Measurements from ENCODE around the gene CKAP5.
"Not testable (repeated sequence)": the region's sequence is repeated elsewhere in the genome, so short reads cannot be mapped to it uniquely, and the experiment has no call there.

Gene CKAP5

DNA sequence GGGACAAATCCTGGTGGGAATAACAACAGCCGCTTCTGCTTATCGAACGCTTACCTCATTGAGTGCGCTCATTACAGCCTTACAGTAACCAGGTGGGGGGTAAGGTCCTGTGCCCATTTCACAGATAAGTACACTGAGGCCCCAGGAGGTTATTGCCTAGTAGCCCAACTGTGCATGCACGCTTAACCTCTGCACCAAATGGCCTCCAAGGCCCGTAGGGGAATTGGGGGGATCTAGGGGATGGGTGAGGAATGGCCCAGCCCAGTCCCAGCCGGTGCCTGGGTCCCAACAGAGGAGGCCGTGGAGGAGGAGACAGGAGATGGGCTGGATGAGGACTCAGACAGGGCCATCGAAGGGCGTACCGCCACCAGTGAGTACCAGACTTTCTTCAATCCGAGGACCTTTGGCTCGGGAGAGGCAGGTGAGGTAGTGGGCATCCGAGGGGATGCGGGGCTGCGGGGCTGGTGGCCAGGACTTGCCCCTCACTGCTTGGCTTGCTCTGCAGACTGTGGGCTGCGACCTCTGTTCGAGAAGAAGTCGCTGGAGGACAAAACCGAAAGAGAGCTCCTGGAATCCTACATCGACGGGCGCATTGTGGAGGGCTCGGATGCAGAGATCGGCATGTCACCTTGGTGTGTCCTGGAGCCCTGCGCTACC, 119.7 kb downstream of the CKAP5 start:
- no peak for DNase-seq (ENCODE audit: low read depth)

DNA sequence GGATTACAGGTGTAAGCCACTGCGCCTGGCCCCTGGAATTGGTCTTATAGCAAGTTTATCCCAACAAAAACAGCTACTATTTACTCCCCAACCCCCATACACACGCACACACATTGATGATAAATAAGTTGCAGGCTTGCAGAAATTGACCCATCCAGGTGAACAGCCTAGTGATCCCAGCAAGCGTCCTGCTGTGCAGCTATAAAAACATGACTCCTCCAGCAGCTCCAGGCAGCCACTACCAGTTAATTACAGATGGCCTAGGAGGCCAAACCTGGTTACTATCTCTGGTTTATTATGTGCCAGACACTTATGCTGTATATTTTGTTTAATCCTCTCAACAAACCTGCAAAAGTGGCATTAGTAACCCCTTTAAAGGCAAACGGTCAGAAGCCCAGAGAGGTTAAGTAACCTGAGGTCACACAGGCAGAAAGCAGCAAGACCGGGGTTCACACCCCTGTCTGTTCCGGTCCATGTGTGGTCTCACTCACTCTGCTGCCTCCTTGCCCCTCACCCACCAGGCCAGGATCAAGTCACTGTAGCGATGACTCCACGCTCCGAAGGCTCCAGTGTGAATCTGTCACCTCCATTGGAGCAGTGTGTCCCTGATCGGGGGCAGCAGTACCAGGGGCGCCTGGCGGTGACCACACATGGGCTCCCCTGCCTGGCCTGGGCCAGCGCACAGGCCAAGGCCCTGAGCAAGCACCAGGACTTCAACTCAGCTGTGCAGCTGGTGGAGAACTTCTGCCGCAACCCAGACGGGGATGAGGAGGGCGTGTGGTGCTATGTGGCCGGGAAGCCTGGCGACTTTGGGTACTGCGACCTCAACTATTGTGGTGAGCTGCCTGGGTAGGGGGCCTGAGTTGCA, 120.5 kb downstream of the CKAP5 start:
- no peak for DNase-seq (ENCODE audit: low read depth)

DNA sequence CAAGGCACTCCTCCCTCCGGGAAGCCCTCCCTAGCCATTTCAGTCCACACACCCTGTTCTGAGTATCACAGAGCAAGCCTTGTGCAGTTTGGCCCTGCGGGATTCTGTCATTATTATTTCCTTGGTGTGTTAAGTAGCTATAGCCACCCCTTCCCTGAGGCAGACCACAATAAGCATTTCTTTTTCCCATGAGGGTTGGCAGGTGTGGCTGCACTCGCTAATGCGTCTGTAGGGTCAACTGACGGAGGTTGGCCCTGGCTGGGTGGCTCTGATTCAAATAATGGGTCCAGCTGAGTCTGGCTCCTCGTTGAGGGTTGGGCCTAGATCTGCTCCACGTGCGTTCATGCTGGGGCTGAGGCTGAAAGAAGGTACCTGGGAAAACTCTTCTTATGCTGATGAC, 122.0 kb downstream of the CKAP5 start:
- no peak for DNase-seq (ENCODE audit: low read depth)

DNA sequence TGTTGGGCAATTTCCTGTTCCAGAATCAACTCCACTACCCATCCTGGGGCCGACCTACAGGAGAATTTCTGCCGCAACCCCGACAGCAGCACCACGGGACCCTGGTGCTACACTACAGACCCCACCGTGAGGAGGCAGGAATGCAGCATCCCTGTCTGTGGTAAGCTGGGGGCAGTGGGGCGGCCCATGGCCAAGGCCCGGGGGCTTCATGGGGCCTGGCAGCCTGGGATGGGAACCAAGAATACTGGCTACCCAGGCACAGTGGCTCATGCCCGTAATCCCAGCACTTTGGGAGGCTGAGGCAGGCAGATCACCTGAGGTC, 122.8 kb downstream of the CKAP5 start:
- no peak for DNase-seq (ENCODE audit: low read depth)

DNA sequence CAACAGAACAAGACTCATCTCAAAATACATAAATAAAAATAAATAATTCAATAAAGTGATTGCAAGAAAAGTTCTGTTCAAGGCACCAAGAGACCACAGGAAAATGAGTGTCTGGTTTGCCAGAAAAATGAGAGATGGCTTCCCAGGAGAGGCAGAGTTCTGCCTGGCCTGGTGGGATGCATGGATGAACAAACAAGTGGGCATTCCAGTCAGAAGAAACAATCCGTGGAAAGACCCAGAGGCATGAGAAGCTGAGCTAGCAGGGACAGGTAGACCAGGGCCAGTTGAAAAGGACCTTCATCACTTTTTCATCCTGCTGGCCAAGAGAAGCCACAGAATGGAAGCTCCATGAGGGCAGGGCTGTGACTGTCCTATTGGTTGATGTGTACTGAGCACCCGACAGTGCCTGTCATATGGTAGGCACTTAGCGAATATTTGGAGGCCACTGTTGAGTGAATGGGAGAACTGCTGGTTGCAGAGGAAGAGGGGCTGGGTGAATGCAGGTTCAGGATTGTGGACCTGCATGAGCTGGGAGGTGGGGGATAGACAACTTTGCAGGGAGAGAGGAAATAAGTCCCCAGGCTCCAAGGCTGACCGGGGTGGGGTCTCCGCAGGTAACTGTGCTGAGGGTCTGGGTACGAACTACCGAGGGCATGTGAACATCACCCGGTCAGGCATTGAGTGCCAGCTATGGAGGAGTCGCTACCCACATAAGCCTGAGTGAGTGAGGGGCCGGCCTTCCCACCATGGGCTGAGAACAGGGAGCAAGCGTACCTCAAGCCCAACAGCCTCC, 123.3 kb downstream of the CKAP5 start:
- no peak for DNase-seq (ENCODE audit: low read depth)

DNA sequence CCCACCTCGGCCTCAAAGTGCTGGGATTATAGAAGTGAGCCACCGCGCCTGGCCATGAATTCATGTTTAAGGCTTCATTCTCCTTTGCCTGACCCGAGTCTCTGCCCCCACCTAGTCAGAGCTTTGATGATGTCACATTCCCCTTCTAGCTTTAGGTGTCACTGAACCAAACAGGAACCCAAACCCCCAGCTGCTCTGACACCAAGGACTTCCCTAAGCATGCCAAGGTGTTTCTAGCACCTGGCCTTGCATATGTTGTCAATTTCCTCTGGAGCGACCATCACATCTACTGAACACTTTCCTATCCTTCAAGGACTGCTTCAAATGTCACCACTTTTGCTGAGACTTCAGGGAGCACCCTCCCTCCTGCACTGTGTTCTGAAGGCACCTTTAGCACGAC, 124.8 kb downstream of the CKAP5 start:
- no peak for DNase-seq (ENCODE audit: low read depth)

DNA sequence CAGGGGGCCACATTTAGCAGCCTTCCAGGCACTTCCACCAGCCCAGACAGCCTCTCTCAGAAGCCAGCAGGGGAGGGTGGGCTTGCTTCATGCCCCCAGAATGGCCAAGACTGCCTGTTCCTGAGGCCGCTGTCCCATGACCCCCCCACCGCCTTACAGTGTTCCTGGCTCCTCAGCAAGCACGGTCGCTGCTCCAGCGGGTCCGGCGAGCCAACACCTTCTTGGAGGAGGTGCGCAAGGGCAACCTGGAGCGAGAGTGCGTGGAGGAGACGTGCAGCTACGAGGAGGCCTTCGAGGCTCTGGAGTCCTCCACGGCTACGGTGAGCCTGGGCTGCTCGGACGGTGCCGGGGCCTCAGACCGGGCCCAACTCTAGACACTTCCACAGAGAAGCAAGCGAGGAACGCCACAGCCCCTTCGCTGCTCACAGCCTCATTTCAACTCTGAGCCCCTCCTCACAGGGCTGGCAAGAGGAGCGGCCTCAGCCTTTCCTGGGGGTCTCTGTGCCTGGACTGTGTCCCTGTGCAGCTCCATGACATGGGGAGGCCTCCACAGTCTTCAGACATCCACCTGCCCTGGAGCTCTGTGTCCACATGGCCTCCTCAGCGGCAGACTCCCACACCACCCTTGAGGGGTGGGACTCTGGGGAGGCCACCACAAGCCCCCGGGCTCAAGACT, 126.4 kb downstream of the CKAP5 start:
- DNase-seq (ENCODE audit: low read depth): no peak

DNA sequence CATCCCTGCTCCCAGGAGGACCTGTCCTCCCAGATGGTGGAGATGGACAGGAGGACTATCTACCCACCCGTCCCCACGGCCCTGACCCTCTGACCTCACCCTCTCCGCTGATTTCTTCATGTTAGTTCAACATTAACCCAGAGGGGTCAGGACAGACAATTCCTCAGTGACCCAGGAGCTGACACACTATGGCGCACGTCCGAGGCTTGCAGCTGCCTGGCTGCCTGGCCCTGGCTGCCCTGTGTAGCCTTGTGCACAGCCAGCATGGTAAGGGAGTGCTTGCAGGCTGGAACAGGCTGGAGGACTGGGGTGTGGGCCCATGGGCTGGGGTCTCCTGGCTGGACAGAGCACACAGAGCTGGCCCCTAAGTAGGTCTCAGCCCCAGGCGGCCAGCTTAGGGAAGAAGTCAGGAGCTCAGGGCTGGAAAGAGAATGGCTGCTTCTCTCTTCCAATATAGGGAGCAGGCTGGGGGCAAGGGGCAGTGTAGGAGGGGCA, 127.0 kb downstream of the CKAP5 start, which contains the start of gene F2:
TSS of gene F2 (plus strand) at position 166 of the 495 bp plus-strand sequence. CDS start at position 189, 23 bp downstream.
- DNase-seq (ENCODE audit: low read depth): no peak

DNA sequence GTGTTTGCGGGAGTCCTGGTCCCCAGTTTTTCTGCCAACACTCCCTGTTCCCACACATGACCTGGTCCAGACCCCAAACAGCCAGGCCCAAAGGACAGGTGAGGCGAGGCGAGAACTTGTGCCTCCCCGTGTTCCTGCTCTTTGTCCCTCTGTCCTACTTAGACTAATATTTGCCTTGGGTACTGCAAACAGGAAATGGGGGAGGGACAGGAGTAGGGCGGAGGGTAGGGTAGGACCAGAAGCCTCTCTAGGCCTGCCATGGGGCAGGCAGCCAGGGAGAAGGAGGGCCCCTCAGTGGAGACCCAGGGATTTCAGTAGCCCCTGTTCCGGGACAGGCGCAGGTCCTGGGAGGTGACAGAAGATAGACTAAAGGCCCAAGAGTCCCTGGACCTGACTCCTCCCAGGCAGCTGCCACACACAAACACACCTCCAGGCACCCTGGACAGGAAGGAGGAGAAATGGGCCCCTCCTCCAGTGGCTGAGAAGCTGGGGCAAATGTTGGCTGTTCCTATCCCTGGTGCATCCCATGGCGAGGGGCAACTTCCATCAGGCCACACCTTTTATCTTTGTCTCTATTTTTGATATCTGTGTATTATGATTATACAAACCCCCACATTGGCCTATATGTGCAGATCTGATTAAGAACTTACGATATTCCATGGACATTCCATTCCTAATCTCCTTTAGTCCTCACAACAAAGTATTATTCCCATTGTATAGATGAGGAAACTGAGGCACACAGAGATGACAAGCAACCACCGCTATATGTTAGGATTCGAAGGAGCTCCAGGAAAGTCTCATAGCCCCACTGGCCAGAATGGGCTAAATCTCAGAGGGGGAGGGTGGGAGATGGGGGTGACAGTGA, 127.7 kb downstream of the CKAP5 start:
- DNase-seq (ENCODE audit: low read depth): peak; percentile 47

DNA sequence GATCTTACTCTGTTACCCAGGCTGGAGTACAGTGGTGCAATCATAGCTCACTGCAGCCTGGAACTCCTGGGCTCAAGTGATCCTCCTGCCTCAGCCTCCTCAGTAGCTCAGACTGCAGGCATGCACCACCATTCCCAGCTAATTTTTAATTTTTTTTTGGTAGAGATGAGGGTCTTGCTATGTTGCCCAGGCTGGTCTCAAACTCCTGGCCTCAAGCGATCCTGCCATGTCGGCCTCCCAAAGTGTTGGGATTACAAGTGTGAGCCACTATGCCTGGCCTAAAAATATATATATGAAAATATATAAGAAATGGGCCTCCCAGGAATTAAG, 128.3 kb downstream of the CKAP5 start:
- not testable (repeated sequence) for DNase-seq (ENCODE audit: low read depth)

DNA sequence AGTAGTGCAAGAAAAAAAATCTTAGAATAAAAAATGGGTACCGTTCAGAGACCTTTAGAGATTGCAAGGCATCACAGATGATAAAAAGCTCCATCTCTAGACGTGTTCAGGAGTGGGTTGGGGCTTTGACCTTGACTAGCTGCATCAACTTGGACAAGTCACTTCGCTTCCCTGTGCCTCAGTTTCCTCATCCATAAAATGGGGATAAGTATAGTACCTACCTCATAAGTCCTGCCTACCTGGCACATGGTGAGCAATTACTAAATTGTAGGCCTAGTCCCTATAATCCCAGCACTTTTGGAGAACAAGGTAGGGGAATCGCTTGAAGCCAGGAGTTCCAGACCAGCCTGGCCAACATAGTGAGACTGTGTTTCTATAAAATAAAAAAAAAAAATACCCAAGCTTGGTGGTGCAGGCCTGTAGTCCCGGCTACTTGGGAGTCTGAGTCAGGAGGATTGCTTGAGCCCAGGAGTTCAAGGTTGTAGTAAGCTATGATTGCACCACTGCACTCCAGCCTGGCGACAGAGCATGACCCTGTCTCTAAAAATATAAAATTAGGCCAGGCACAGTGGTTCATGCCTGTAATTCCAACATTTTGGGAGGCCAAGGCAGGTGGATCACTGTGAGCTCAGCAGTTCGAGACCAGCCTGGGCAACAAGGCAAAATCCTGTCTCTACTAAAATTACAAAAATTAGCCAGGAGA, 133.1 kb downstream of the CKAP5 start:
- DNase-seq (ENCODE audit: low read depth): no peak

DNA sequence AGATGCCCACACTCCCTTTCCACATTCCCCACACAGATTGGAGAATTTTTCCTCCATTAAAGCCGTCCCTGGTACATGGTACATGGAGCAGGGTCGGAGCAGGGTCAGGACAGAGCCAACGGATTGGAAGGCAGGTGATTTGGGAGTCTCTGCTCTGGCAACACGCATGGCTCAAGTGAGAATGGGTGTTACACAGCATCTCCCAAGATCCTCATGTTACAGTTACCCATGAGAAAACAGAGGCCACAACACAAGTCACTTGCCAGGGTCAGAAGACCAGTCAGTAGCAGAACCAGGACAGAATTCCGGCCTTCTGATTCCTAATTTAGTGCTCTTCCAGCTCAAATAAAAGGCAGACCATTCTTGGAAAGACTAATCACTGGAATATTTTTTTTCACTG, 134.8 kb downstream of the CKAP5 start:
- peak; percentile 68 for DNase-seq (ENCODE audit: low read depth)

DNA sequence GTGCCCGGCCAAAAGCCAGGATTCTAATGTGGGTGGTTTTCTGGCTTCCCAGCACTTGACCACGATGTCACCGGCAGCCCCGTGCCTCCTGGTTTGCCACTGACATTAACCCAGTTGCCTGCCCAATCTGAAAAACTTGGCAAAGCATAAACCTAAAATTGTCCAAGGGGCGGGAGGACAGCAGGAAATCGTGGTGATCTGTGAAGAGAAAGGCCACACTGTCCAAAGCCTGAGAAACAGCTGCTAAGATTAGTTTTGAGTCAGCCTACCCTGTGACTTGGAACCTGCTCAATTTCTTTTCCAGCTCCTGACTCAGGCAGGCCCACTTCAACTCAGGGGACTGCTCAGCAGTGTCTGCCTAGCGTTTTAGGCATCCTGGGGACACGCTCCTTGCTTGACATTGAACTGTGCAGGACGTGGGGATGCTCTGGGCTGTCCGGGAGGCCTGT, 135.2 kb downstream of the CKAP5 start:
- peak; percentile 95 for DNase-seq (ENCODE audit: low read depth)

DNA sequence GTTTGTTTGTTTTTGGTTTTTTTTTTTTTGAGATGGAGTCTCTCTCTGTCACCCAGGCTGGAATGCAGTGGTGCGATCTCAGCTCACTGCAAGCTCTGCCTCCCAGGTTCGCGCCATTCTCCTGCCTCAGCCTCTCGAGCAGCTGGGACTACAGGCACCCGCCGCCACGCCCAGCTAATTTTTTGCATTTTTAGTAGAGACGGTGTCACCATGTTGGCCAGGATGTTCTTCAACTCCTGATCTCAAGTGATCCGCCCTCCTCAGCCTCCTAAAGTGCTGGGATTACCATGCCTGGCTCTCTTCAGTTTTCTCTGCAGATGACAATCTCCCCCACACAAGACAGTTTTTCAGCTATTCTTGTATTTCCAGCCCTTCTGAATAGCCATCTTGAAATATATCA, 136.7 kb downstream of the CKAP5 start:
- DNase-seq (ENCODE audit: low read depth): not testable (repeated sequence)

DNA sequence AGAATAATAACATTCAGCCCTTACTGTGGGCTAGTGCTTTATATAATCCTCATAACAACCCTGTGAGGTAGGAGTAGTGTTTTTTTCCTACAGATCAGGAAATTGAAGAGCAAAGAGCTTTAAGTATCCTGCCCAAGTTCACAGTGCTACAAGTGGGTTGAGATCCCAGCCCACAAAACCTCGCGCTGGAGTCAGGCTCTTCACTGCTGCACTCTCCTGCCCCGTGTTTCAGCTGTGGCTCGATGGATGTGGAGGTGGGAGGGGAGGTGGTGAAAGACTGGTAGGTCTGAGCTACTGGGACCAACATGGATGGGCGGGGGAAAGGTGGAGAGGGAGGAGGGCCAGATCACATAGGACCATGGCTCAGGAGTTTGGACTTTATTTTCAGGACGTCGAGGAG, 139.2 kb downstream of the CKAP5 start:
- DNase-seq (ENCODE audit: low read depth): no peak

DNA sequence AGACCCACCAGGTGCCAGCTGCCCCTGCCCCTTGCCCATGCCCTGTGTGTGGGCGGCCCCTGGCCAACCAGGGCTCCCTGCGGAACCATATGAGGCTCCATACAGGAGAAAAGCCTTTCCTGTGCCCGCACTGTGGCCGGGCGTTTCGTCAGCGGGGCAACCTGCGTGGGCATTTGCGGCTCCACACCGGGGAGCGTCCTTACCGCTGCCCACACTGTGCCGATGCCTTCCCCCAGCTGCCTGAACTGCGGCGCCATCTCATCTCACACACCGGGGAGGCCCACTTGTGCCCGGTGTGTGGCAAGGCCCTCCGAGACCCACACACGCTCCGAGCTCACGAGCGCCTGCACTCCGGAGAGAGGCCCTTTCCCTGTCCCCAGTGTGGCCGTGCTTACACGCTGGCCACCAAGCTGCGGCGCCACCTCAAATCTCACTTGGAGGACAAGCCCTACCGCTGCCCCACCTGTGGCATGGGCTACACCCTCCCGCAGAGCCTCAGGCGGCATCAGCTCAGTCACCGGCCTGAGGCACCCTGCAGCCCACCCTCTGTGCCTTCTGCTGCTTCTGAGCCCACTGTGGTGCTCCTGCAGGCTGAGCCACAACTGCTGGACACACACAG, 140.9 kb downstream of the CKAP5 start:
- DNase-seq (ENCODE audit: low read depth): no peak

DNA sequence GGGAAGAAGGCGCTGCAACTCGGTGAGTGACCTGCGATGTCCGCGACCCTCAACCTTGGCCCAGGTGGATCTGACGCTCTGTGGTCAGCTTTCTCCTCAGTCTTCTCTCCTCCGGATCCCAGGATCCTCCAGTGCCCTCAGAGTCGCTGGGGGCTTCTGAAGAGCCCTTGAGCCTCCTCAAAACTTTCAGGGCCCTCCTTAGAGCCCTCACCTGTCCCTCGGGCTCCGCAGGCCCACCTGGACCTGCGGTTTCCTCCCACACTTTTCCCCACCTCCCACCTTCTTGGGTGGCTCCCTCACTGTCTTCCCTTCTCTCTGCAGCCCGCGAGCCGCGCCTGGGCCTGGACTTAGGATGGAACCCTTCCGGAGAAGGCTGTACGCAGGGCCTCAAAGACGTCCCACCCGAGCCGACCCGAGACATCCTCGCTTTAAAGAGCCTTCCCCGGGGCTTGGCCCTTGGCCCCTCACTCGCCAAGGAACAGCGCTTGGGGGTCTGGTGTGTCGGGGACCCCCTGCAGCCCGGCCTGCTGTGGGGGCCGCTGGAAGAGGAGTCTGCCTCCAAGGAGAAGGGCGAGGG, 144.9 kb downstream of the CKAP5 start:
- no peak for DNase-seq (ENCODE audit: low read depth)

DNA sequence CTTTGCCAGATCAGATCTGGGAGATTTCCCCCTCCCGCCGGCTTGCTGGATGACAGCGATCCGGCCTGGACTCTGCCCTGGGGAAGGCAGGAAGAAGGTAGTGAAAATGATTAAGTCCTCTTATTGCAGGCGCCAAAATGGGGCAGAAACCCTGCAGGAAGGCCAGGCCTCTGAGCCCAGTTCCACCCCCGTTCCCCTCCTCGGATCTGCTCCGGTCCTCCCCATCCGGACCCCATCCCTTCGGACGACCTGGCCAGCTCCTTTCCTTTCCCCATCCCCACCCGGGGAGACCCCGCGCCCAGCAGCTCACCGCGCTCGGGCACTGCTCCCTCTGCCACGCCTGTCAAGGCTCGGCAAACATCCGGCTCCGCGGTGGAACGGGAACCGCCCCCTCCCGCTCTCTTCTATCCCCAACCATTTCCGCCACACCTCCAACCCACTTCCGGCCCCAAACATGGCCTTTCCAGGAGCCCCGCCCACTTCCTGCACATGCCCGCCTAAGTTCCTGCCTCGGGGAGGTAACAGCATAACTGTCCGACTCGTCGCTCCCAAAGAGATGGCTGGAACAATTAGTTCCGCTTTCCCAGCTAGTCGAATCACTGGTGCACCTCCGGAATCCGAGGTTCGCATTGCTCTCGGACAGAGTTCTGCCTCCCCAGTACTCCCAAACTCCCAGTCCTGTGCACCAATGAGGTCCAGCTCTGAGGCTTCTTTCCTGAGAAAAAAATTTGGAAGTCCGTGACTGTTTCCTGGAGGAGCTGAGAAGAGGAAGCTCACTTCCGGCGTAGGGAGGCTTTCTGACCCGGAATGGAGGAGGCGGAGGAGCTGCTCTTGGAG, 145.6 kb downstream of the CKAP5 start, which contains the start of the genes ARHGAP1 and ZNF408:
TSS of gene ARHGAP1 (minus strand) at position 379 of the 837 bp plus-strand sequence. CDS start 4,512 bp downstream, outside the sequence.
TSS of gene ZNF408 (plus strand) at position 791 of the 837 bp plus-strand sequence. CDS start at position 808, 17 bp downstream.
- peak; percentile 99 for DNase-seq (ENCODE audit: low read depth)

Measured in EH (cell line).